ENCODE results near the gene UNC13C.

UNC13C gene

DNA sequence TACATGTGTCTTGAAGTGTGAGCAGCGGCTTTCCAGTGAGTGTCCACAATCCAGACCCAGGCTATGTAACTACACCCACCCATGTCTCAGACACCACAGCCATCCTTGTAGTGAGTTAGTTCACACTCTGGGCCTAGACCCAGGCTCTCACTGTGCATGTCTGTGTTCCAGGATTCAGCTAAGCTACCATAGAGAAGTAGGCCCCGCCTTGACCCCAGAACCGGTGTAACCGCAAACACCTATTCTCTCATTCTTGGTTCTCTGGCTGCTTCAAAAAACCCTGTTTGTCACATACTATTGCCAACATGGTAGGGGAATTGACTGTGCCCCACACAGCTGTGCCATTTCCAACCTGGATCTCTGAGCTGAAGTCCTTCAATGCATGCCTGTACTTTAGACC is 657.9 kb downstream of the UNC13C start:
- Histone ChIP-seq H3K9me3 (ENCODE audit: control insufficient read depth, insufficient read depth, low read depth, low read length) (no peaks in the 10 kb centered on the region), H3K4me3 (ENCODE audit: low read depth, low read length) (no peak overlapping the region), H3K36me3 (ENCODE audit: control insufficient read depth in 2 of 2, insufficient read depth in 1 of 2, low read length in 2 of 2) (no peaks in the 10 kb centered on the region), H3K27ac (ENCODE audit: extremely low read depth, low read depth, low read length) (no peak overlapping the region), H3K4me1 (ENCODE audit: control insufficient read depth, insufficient read depth, low read length) (no peaks in the 10 kb centered on the region)
- CTCF ChIA-PET, result no interaction called here
- POLR2A ChIA-PET, result no interaction called here
- no peak for TF ChIP-seq ZNF791 (tag by site-specific recombination; IDR thresholded peaks at IDR 0.05)
- TF ChIP-seq, protein P1, sequence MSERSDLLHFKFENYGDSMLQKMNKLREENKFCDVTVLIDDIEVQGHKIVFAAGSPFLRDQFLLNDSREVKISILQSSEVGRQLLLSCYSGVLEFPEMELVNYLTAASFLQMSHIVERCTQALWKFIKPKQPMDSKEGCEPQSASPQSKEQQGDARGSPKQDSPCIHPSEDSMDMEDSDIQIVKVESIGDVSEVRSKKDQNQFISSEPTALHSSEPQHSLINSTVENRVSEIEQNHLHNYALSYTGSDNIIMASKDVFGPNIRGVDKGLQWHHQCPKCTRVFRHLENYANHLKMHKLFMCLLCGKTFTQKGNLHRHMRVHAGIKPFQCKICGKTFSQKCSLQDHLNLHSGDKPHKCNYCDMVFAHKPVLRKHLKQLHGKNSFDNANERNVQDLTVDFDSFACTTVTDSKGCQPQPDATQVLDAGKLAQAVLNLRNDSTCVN (tag by site-specific recombination; optimal IDR thresholded peaks at IDR 0.05), result no peak
- TF ChIP-seq RBAK (tag by site-specific recombination; IDR thresholded peaks at IDR 0.05), result no peak
- TF ChIP-seq ZNF184 (tag by site-specific recombination; IDR thresholded peaks at IDR 0.05), result no peak
- TF ChIP-seq ZNF792 (tag by site-specific recombination; IDR thresholded peaks at IDR 0.05), result no peak
- TF ChIP-seq FEZF1 (tag by site-specific recombination; IDR thresholded peaks at IDR 0.05), result no peak
- TF ChIP-seq, protein P2, sequence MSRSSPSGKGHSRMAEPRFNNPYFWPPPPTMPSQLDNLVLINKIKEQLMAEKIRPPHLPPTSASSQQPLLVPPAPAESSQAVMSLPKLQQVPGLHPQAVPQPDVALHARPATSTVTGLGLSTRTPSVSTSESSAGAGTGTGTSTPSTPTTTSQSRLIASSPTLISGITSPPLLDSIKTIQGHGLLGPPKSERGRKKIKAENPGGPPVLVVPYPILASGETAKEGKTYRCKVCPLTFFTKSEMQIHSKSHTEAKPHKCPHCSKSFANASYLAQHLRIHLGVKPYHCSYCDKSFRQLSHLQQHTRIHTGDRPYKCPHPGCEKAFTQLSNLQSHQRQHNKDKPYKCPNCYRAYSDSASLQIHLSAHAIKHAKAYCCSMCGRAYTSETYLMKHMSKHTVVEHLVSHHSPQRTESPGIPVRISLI (tag by site-specific recombination; IDR thresholded peaks at IDR 0.05), result no peak
- no peak for TF ChIP-seq ZNF23 (tag by site-specific recombination; IDR thresholded peaks at IDR 0.05; ENCODE audit: borderline replicate concordance)
- no peak for TF ChIP-seq KLF9 (tag by site-specific recombination; IDR thresholded peaks at IDR 0.05; ENCODE audit: low read depth)
- no peak for TF ChIP-seq ZNF707 (tag by site-specific recombination; IDR thresholded peaks at IDR 0.05)
- TF ChIP-seq ZNF324 (tag by site-specific recombination; IDR thresholded peaks at IDR 0.05), result no peak
- no peak for TF ChIP-seq ZNF623 (tag by site-specific recombination; IDR thresholded peaks at IDR 0.05)
- no peak for TF ChIP-seq ZNF248 (tag by site-specific recombination; IDR thresholded peaks at IDR 0.05)
- TF ChIP-seq, protein P3, sequence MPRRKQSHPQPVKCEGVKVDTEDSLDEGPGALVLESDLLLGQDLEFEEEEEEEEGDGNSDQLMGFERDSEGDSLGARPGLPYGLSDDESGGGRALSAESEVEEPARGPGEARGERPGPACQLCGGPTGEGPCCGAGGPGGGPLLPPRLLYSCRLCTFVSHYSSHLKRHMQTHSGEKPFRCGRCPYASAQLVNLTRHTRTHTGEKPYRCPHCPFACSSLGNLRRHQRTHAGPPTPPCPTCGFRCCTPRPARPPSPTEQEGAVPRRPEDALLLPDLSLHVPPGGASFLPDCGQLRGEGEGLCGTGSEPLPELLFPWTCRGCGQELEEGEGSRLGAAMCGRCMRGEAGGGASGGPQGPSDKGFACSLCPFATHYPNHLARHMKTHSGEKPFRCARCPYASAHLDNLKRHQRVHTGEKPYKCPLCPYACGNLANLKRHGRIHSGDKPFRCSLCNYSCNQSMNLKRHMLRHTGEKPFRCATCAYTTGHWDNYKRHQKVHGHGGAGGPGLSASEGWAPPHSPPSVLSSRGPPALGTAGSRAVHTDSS (tag by site-specific recombination; IDR thresholded peaks at IDR 0.05), result no peak
- no peak for TF ChIP-seq ZNF10 (tag by site-specific recombination; IDR thresholded peaks at IDR 0.05)
- TF ChIP-seq, protein P4, sequence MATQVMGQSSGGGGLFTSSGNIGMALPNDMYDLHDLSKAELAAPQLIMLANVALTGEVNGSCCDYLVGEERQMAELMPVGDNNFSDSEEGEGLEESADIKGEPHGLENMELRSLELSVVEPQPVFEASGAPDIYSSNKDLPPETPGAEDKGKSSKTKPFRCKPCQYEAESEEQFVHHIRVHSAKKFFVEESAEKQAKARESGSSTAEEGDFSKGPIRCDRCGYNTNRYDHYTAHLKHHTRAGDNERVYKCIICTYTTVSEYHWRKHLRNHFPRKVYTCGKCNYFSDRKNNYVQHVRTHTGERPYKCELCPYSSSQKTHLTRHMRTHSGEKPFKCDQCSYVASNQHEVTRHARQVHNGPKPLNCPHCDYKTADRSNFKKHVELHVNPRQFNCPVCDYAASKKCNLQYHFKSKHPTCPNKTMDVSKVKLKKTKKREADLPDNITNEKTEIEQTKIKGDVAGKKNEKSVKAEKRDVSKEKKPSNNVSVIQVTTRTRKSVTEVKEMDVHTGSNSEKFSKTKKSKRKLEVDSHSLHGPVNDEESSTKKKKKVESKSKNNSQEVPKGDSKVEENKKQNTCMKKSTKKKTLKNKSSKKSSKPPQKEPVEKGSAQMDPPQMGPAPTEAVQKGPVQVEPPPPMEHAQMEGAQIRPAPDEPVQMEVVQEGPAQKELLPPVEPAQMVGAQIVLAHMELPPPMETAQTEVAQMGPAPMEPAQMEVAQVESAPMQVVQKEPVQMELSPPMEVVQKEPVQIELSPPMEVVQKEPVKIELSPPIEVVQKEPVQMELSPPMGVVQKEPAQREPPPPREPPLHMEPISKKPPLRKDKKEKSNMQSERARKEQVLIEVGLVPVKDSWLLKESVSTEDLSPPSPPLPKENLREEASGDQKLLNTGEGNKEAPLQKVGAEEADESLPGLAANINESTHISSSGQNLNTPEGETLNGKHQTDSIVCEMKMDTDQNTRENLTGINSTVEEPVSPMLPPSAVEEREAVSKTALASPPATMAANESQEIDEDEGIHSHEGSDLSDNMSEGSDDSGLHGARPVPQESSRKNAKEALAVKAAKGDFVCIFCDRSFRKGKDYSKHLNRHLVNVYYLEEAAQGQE (tag by site-specific recombination; IDR thresholded peaks at IDR 0.05), result no peak
- no peak for TF ChIP-seq ZNF211 (tag by site-specific recombination; IDR thresholded peaks at IDR 0.05; ENCODE audit: low read depth)
- TF ChIP-seq, protein P5, sequence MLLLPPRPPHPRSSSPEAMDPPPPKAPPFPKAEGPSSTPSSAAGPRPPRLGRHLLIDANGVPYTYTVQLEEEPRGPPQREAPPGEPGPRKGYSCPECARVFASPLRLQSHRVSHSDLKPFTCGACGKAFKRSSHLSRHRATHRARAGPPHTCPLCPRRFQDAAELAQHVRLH (tag by site-specific recombination; IDR thresholded peaks at IDR 0.05), result no peak
- TF ChIP-seq MEIS1 (CRISPR knock-in tag; IDR thresholded peaks at IDR 0.05; ENCODE audit: borderline replicate concordance), result no peak
- TF ChIP-seq, protein P6, sequence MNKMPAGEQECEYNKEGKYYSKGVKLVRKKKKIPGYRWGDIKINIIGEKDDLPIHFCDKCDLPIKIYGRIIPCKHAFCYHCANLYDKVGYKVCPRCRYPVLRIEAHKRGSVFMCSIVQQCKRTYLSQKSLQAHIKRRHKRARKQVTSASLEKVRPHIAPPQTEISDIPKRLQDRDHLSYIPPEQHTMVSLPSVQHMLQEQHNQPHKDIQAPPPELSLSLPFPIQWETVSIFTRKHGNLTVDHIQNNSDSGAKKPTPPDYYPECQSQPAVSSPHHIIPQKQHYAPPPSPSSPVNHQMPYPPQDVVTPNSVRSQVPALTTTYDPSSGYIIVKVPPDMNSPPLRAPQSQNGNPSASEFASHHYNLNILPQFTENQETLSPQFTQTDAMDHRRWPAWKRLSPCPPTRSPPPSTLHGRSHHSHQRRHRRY (tag by site-specific recombination; IDR thresholded peaks at IDR 0.05), result no peak

Data from HEK293 (cell line).